ENCODE results near the gene SMARCE1.

DNA sequence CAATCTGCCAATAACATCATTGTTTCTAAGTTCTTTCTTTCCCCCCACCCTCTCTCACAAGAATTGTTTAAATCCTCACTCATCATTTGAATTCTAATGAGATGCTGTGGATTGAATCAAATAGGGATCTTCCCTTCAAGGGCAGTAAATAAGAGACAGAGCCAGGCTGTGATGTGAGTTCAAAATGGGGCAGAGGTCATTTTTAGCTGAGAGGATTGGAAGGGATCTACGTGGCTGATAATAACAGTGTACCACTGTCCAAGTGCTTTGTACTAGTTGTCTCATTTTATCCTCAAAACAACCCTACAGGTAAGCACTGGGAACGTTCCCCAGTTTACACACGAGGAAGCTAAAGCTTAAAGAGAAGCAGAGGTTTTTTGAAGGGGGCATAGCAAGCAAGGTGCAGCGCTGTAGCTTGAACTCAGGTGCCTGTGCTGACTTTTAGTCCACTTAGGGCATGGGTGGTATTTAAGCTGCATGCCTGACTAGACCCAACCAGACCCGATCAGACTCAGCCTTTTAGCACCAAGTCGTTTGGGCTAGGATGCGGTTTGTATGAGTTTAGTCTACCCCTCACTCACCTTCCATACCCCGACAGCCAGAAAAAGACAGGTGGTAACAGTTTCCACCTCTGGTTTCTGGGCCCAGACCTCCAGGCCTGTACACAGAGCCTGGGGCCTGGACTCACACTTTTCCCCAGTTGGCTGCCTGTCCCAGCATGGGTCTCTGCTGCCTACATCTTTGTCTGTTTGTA is 43.1 kb downstream of the SMARCE1 start:
- TF ChIP-seq GATA3 (IDR thresholded peaks at IDR 0.05; ENCODE audit: low read depth, low read length) (no peak), GATA2 (IDR thresholded peaks at IDR 0.05; ENCODE audit: low read depth, low read length) (no peak)

Measured in SH-SY5Y (cell line).